ENCODE data around the gene ENTPD2.
A peak's percentile ranks its signal among the peaks of the same experiment; 100 is the strongest.

The ENTPD2 gene

DNA sequence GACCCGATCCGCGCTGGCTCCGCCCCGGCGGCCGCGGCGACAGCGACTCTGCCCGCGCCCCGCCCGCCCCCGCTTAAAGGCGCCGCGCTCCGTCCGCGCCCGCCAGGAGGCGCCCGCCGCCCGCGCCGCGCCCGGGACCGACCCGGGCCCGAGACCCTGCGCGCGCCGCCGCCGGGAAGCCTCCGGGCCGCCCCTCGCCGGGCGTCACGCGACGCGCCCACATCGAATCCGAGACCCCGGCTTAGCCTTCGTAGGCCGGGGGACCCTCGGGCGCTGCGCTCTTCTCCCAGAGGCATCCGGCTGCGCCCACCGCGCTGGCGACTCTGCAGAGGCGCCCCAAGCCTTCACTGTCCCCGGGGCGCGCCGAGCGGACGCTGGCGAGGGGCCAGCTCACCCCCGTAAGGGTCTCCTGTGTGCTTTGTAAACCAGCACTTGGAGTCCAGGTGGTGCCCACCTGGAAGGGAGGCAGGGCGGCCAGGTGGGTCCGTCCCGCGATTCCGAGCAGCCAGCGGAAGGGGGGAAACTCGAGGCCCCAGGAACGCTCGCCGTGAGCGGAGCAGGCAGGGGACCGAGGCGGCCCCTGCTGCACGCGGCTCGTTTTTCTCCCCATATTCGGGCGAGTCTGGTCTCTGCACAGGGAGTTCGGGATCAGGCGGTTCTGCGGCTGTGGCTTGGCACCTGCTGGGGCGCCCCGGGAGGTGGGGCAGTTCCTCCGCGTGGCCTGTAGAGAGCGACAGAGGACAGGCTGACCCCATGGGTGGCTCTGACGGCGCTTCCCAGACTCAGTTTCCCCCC, 25.4 kb downstream of the ENTPD2 start:
- DNase-seq, result peak in 1 of 2 experiments; percentile 58

DNA sequence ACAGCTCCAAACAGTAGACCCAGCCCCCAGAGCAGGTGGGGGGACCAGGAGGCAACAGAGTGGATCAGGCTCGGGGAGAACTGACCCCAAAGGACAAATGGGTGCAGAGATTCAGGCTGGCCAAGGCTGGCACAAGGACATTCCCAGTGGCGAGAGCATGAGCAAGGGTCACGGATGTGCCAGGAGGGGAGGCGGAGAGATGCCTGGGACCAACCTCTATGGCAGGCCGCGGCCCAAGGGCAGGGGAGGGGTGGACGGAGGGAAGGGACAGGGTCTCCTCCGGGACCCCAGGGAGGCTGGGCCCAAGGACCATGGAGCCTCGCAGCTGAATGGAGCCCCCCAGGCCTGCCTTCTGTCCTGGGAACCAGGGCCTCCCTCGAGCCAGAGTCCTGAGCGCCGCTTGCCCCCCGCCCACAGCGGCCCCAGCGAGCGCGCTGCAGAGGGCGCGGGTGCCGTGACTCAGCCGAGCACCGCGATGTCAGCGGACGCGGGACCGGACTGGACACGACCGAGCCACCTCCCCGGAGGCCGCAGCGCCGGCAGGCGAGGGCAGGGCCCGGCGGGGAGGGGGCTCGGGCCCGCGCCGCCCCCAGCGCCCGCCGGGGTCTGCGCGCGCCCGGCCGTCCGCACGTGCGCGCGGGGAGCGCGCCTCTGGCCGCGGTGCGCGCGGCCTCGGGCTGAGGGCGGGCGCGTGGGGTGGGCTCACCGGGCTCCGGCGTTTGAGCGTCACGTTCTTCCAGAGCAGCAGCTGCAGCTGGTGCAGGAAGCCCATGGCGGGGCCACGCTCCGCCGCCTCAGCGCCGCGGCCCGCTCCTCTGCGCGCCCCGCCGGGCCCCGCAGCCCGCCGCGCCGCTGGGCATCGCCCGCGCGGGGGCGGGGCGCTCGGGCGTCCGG, 26.2 kb downstream of the ENTPD2 start, which contains the start of gene ABCA2:
Gene ABCA2 (minus strand): TSS at position 869 of the 894 bp plus-strand sequence. CDS start 97 bp downstream, at position 772.
- no peak for DNase-seq

- no peak for DNase-seq
Observed at GRCh38 chr9:137026828-137027227, 27.0 kb downstream of the ENTPD2 start.

GRCh38 chr9:137026384-137026783, 27.5 kb downstream of the ENTPD2 start:
- no peak for DNase-seq

- peak; percentile 49 to 83 for DNase-seq
Observed at GRCh38 chr9:137025517-137025966, 28.3 kb downstream of the ENTPD2 start.

- no peak for DNase-seq
Observed at GRCh38 chr9:137023583-137023991, 30.3 kb downstream of the ENTPD2 start.

DNA sequence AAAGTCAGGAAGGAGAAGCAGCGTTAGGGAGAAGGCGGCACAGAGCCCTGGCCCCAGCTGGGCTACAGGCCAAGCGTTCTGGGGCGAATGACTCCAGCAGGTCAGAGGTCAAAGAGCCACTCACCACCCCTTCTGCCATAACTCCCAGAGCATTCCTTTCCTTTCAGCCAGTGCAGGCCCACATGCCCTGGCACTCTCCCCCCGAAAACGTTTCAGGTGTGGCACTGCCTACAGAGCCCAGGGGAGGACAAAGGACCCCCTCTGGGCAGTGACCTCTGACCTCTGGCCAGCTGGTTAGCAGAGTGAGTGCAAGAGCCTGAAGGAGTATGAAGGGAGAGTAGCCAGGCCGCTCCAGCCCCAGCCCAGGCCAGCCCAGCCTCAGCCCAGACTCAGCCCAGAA, 30.7 kb downstream of the ENTPD2 start:
- no peak for DNase-seq

GRCh38 chr9:137022662-137023008, 31.2 kb downstream of the ENTPD2 start:
- no peak for DNase-seq

DNA sequence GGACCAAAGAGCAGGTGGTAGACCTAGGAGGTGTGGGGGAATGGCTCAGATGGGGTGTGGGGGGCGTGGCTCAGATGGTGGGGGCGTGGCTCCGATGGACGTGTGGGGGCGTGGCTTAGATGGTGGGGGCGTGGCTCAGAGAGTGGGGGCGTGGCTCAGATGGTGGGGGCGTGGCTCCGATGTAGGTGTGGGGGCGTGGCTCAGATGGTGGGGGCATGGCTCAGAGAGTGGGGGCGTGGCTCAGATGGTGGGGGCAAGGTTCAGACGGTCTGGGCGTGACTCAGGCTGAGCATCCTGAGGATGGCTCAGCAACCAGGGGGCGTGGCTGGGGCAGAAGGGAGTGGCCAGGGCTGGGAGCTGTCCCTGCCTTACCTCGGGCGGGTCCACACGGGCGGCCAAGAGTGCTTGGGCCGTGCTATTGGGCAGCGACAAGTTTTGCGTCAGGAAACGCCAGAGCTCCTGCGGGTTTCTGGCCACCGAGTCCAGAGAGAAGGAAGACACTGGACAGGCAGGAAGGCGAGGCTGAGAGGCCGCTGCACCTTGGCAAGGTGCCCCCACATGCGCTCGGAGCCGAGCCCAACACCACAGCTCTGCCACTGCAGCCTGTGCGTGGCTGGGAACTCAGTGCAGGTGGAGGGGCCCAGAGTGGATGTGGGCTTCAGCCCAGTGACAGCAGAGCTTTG, 31.7 kb downstream of the ENTPD2 start:
- DNase-seq, result peak in 1 of 2 experiments; percentile 48

DNA sequence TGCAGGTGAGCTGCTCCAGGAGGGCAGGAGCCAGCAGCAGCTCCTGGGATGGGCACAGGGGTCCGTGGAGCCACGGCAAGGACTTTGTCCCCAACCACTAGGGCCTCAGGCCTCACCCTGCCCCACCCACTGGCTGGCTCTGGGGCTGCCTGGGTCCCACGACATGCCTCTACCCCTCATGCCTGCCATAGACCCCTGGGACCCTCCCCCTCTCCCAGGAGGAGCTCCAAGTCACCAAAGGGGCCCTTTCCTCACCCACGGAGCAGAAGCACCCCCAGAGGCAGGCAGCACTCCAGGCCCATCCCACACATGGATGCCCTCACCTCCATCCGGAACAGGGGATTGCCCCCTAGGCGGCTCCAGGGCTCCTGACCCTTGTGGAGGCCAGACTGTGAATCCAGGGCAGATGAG, 32.3 kb downstream of the ENTPD2 start:
- DNase-seq, result no peak

DNA sequence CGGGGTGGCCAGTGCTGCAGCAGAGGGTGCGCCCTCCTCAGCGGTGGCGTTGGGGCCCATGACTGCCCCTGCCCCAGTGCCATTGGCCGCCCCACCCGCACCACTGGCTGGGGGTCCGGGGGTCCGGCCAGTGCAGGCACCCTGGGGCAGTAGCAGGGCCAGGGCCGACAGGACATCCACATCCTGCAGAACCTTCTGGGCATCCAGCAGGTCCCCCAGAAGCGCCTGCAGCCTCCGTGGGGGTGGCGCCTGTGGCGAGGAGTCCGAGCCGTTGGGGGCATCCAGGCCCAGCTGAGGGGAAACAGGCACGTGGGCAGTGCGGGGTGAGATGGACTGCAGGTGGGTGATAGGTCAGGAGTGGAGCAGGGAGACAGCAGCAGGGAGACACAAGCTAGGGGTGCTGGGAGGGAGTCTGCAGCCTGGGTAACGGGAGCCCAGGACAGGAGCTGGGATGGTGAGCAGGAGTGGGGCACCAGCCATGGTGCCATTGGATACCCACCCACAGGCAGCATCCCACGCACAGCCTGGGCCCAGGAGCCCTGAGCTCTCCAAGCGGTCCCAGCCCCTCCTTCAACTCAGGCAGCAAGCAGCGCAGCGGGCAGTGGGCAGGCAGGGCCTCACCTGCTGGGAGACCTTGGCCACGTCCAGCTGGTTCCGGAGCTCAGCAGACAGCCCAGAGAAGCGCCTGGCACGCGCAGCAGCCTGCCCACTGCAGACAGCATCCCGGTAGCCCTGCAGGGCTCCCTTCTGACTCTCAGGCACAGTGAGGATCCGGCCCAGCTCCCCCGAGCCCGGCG, 32.9 kb downstream of the ENTPD2 start:
- DNase-seq, result no peak

- no peak for DNase-seq
Observed at GRCh38 chr9:137019891-137020683, 33.8 kb downstream of the ENTPD2 start.

DNA sequence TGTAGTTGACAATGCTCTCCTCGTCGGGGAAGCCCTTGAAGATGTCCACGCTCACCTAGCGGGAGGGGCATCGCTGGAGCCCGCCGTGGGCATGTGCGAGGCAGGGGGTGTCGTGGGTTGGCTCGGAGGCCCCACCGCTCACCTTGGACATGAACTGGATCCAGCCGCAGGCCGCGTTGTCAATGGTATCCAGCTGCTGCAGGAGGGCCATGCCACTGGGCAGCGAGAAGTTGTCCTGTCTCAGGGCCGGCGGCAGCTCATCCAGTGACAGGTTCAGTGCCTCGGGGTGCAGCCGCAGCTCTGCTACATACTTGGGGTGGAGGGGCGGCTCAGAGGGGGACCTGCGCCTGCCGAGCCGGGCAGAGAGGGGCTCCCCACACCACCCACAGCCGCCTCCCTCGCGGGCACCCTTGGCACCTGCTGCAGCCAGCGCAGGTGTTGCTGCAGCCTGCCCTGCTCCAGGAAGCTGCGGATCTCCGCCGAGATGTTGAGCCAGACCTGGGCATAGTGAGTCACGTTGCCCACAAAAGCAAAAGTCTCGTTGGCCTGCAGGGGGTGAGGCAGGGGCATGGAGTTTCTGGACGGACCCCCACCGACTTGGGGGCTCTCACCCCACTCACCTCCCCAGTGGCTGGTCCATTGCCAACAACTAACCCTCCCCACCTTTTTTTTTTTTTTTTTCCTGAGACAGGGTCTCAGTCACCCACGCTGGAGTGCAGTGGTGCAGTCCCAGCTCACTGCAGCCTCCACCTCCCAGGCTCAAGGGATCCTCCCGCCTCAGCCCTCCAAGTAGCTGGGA, 34.9 kb downstream of the ENTPD2 start:
- DNase-seq, result no peak

- DNase-seq, result no peak
Observed at GRCh38 chr9:137017791-137018497, 35.9 kb downstream of the ENTPD2 start.

DNA sequence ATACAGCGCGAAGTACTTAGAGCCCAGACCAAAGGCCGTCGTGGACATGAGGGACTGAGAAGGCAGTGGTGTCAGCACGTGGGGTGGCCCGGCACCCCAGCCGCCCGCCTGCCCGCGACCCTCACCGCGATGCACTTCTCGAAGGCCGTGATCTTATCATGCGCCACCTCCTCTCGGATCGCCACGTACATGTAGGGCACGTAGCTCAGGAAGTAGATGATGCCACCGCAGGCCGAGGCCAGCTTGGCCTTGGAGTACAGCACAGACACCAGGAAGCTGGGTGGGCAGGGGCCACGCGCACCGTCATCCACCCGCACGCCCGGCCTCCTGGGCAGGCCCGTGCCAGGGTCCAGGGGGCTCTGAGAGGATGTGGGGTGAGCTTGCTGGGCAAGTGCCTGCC, 36.8 kb downstream of the ENTPD2 start:
- DNase-seq, result no peak

DNA sequence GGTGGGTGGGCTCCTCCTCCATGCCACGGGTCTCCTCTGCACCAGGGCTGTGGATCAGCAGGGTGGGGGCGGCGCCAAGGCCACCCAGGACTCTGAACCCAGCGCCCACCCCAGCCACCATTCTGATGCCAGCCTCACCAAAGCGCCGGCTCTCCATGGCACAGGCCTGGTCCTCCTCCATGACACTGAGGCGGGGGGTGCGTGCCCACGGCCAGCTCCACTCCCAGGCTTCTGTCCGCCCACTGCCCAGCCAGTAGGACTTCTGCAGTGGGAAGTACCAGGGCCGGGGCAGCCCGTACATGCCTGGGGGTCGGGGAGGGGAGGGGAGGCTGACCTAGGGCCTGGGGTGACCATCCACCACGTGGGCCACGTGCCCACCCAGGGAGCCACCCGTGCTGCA, 37.4 kb downstream of the ENTPD2 start:
- DNase-seq, result no peak

DNA sequence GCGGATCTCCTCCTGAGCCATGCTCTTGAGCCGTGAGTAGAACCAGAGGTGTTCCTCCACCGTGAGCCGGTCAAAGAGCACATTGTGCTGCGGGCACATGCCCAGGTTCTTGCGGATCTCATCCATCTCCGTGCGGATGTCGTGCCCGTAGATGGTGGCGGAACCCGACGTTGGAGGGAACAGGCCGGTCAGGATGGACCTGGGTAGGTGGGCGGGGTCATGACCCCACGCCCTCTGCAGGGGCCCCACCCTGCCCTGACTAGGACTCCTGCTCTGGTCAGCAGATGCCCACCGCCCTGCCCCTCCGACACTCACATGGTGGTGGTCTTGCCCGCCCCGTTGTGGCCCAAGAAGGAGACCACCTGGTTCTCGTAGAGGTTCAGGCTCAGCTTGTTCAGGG, 37.9 kb downstream of the ENTPD2 start:
- DNase-seq, result no peak

DNA sequence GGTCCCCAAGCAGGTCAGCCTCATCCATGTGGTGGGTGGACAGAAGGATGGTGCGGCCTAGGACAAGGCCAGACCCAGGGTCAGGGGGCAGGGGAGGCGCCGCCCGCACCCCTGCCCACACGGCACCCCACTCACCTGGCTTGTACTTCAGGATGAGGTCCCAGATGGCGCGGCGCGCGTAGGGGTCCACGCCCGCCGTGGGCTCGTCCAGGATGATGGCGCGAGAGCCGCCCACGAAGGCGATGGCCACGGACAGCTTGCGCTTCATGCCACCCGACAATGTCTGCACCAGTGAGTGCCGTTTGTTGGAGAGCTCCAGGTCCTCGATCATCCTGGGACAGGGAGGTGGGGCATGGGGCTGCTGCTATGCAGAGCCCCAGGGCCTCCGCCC, 38.3 kb downstream of the ENTPD2 start:
- no peak for DNase-seq

- no peak for DNase-seq
Observed at GRCh38 chr9:137014776-137015539, 38.9 kb downstream of the ENTPD2 start.
